Measurements from ENCODE around the gene IL22RA2. TPM values are rescaled to one million over a fixed set of nuclear protein-coding genes. Genes with fewer than 3 reads are reported as not detected.

Gene IL22RA2
- total RNA-seq, 1 experiment from 2014 or later, result not detected

DNA sequence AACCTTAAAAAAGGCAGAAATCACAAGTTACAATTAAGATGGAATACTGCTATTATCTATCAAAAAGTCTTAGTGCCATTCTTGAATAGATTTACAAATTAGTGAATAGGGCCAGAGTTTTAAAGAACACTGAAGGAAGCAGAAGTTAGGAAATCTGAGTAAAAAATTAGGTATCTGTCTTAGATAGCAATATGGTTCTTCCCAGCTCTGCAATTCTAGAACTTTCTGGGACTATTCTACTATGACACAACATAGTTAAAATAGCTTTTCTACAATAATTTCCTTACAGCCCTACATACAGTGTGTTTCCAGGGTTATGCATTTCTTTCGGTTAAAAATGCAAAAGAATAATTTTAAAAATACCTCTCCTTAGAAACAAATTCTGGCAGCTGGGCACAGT is 27.6 kb upstream of the IL22RA2 start:
- H3K36me3 ChIP-seq (ENCODE audit: control insufficient read depth, insufficient read depth, low read length), result 0 out of 2 replicates have a peak, but pooled peaks cover 2% of the 10 kb centered on the region
- no TSS peak for BruUV-seq (replicated peaks)
- H3K36me3 Mint-ChIP-seq (ENCODE audit: insufficient read depth, unreplicated experiment), result peaks cover 77% of the 10 kb centered on the region

DNA sequence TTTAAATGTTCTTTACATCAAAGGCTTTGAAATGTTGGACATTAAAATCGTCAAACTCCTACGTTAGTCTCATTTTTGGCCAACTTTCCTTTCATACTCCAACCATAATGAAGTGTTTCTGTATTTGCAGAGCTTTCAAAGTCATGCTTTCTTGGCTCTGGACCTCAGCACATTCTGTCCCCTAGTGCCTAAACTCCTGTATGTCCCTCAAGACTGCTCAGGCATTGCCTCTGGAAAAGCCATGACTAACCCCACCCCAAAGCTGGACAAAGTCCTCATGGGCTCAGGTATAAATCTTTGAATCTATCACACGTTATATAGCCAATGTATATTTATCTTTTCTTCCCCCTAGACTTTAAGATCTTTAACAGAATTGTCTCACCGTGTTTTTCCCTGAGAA is 26.8 kb upstream of the IL22RA2 start:
- Mint-ChIP-seq H3K27me3 (ENCODE audit: insufficient read depth, unreplicated experiment) (no peaks in the 10 kb centered on the region), H3K27ac (ENCODE audit: unreplicated experiment) (no peak overlapping the region), H3K4me3 (ENCODE audit: unreplicated experiment) (no peak overlapping the region), H3K4me1 (ENCODE audit: low read depth, unreplicated experiment) (no peaks in the 10 kb centered on the region), H3K9me3 (ENCODE audit: unreplicated experiment) (no peaks in the 10 kb centered on the region), H3K36me3 (ENCODE audit: insufficient read depth, unreplicated experiment) (peaks cover 81% of the 10 kb centered on the region)
- ChIA-PET POLR2A (no interaction called here), CTCF (no interaction called here)
- BruUV-seq (replicated peaks), result no TSS peak
- Histone ChIP-seq H3K27me3 (replicated peaks; ENCODE audit: control insufficient read depth, insufficient read depth, low read length) (no peaks in the 10 kb centered on the region), H3K4me1 (no peaks in the 10 kb centered on the region), H3K4me3 (ENCODE audit: low read depth, low read length) (no peak overlapping the region), H3K9me3 (no peaks in the 10 kb centered on the region), H3K36me3 (ENCODE audit: control insufficient read depth, insufficient read depth, low read length) (0 out of 2 replicates have a peak, but pooled peaks cover 2% of the 10 kb centered on the region)
- intact Hi-C loops (cut with micrococcal nuclease; ENCODE audit: unreplicated experiment), result no loop called here
- no peak for DNase-seq
- TF ChIP-seq, protein P1, sequence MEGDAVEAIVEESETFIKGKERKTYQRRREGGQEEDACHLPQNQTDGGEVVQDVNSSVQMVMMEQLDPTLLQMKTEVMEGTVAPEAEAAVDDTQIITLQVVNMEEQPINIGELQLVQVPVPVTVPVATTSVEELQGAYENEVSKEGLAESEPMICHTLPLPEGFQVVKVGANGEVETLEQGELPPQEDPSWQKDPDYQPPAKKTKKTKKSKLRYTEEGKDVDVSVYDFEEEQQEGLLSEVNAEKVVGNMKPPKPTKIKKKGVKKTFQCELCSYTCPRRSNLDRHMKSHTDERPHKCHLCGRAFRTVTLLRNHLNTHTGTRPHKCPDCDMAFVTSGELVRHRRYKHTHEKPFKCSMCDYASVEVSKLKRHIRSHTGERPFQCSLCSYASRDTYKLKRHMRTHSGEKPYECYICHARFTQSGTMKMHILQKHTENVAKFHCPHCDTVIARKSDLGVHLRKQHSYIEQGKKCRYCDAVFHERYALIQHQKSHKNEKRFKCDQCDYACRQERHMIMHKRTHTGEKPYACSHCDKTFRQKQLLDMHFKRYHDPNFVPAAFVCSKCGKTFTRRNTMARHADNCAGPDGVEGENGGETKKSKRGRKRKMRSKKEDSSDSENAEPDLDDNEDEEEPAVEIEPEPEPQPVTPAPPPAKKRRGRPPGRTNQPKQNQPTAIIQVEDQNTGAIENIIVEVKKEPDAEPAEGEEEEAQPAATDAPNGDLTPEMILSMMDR (IDR thresholded peaks at IDR 0.05; ENCODE audit: insufficient read depth in 1 of 2, low read depth in 1 of 2, low read length in 1 of 2, severe bottlenecking in 1 of 2, unreplicated experiment in 1 of 2), result no peak

More for the DNA sequence above, 27.6 kb upstream of the IL22RA2 start:
- DNase-seq, result no peak
- TF ChIP-seq, protein P1 (IDR thresholded peaks at IDR 0.05; ENCODE audit: insufficient read depth in 1 of 2, low read depth in 1 of 2, low read length in 1 of 2, severe bottlenecking in 1 of 2, unreplicated experiment in 1 of 2), result no peak
- Mint-ChIP-seq H3K4me1 (ENCODE audit: low read depth, unreplicated experiment) (no peaks in the 10 kb centered on the region), H3K9me3 (ENCODE audit: unreplicated experiment) (no peaks in the 10 kb centered on the region), H3K27me3 (ENCODE audit: insufficient read depth, unreplicated experiment) (no peaks in the 10 kb centered on the region), H3K27ac (ENCODE audit: unreplicated experiment) (no peak overlapping the region), H3K4me3 (ENCODE audit: unreplicated experiment) (no peak overlapping the region)
- ChIA-PET CTCF (no interaction called here), POLR2A (no interaction called here)
- H3K9me3 ChIP-seq, result no peaks in the 10 kb centered on the region
- no peaks in the 10 kb centered on the region for H3K27me3 ChIP-seq (replicated peaks; ENCODE audit: control insufficient read depth, insufficient read depth, low read length)
- intact Hi-C loops (cut with micrococcal nuclease; ENCODE audit: unreplicated experiment), result no loop called here
- H3K4me1 ChIP-seq, result no peaks in the 10 kb centered on the region
- no peak overlapping the region for H3K4me3 ChIP-seq (ENCODE audit: low read depth, low read length)

DNA sequence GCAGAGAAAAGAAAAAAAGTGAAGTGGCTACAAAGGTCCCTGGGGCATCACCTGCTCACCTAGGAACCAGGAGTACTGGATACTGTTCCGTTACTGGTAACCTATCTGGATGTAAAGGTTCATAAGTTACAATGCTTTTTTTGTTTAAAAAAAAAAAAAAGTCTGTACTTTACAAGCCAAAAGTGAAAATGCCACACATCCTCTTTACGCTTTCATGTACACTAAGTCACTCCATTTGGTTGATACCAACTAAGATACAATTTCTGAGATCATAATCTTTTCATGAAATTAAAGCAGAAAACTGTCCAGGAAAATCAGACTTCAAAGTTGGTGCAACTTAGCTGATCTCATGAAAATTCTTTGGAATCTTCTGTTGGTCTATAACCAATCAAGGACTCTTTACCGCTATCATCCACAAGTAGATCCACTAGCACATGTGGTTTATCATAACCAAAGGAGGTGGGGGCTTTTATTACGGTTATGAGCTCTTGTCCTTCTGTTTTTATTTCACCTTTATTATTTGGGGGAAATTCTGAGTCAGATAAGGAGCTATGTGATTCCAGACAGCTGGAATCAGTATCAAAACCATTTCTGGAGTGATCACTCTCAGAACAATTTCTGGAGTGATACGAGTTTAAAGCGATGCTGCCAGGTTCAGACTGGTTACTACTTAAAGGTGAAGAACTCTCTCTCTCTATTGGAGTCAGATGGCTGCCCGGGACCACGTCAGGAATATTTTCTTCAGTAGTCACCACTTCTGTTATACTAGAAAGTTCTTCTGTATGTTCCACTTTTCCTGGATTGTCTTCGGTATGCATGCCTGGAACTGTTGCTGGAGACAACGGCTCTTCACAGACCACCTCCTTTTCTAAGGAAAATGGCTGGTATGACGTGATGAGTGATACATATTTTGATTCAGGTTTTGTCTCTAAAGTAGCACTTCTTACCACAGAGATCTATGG is 24.5 kb upstream of the IL22RA2 start:
- POLR2A ChIA-PET, result no interaction called here
- TF ChIP-seq, protein P1 (IDR thresholded peaks at IDR 0.05; ENCODE audit: insufficient read depth in 1 of 2, low read depth in 1 of 2, low read length in 1 of 2, severe bottlenecking in 1 of 2, unreplicated experiment in 1 of 2), result no peak
- Mint-ChIP-seq H3K27me3 (ENCODE audit: insufficient read depth, unreplicated experiment) (no peaks in the 10 kb centered on the region), H3K4me1 (ENCODE audit: low read depth, unreplicated experiment) (no peaks in the 10 kb centered on the region), H3K4me3 (ENCODE audit: unreplicated experiment) (no peak overlapping the region), H3K36me3 (ENCODE audit: insufficient read depth, unreplicated experiment) (peaks cover 63% of the 10 kb centered on the region), H3K27ac (ENCODE audit: unreplicated experiment) (no peak overlapping the region), H3K9me3 (ENCODE audit: unreplicated experiment) (peaks cover 5% of the 10 kb centered on the region)
- CTCF ChIA-PET, result no interaction called here
- intact Hi-C loops (cut with micrococcal nuclease; ENCODE audit: unreplicated experiment), result no loop called here
- no peaks in the 10 kb centered on the region for H3K9me3 ChIP-seq
- no peak for DNase-seq
- H3K27me3 ChIP-seq (replicated peaks; ENCODE audit: control insufficient read depth, insufficient read depth, low read length), result no peaks in the 10 kb centered on the region
- H3K4me3 ChIP-seq (ENCODE audit: low read depth, low read length), result no peak overlapping the region
- 0 out of 2 replicates have a peak, but pooled peaks cover 2% of the 10 kb centered on the region for H3K36me3 ChIP-seq (ENCODE audit: control insufficient read depth, insufficient read depth, low read length)
- TSS peak; percentile 22 for BruUV-seq (replicated peaks)
- no peaks in the 10 kb centered on the region for H3K4me1 ChIP-seq
